ENCODE measurements around the gene ALLC. TPM values are rescaled to one million over a fixed set of nuclear protein-coding genes. Genes with fewer than 3 reads are reported as not detected.

ALLC gene
- total RNA-seq, 4 donors from 2014 or later = not detected

DNA sequence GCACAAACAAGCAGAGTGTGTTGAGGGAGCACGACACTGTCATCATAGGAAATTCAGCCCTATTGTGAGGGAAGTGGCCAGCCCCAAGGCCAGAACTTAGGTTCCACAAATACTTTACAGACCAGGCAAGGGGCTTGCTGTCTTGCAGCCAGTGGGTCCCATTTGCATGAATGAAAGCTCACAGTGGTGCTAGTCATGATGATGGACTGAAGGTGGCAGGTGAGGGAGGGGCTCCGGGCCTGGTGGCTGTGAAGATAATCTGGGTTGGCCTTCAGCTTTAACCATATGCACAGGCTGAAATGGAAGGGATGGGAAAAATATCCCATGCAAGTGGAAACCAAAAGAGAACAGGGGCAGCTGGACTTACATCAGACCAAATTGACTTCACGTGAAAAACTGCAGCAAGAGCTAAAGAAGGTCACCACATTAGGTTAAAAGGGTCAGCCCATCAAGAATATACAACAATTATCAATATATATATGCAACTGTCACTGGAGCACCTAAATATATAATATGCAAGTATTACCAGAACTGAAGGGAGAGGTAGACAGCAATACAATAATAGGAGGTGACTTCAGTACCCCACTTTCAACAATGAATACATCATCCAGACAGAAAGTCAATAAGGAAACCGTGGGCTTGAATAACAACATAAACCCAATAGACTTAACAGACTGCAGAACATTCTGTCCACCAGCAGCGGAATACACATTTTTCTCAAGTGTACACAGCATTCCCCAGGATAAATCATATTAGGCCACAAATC, 84.9 kb downstream of the ALLC start:
- H3K4me1 ChIP-seq = no peaks in the 10 kb centered on the region
- 79 to 80% methylated on average over 2 to 5 of the region's 5 CpGs for WGBS, 2 donors (ENCODE audit: low coverage in 1 of 2)
- H3K9me3 ChIP-seq = no peaks in the 10 kb centered on the region
- H3K27me3 ChIP-seq = no peaks in the 10 kb centered on the region
- DNase-seq = no peak
- in situ Hi-C loops (cut with MboI; ENCODE audit: low pct_ligation_motif_present in 1 of 4, low pct_unique_long_range_greater_than_20kb in 1 of 4, low sequenced_read_pairs in 3 of 4) = no loop called here
- H3K36me3 ChIP-seq = no peaks in the 10 kb centered on the region
- TF ChIP-seq EP300 (IDR thresholded peaks at IDR 0.05; ENCODE audit: low read depth) = no peak
- no peak for TF ChIP-seq POLR2A (IDR thresholded peaks at IDR 0.05)
- TF ChIP-seq CTCF (IDR thresholded peaks at IDR 0.05) = no peak
- TF ChIP-seq POLR2AphosphoS5 (IDR thresholded peaks at IDR 0.05) = no peak
- no peak overlapping the region for H3K4me3 ChIP-seq
- intact Hi-C loops (cut with DNase I; ENCODE audit: low total_unique reads) = no loop called here
- H3K27ac ChIP-seq = no peak overlapping the region

GRCh38 chr2:3743951-3744555, 86.1 kb downstream of the ALLC start:
- no peak for TF ChIP-seq POLR2AphosphoS5 (IDR thresholded peaks at IDR 0.05)
- no peak for TF ChIP-seq CTCF (IDR thresholded peaks at IDR 0.05)
- TF ChIP-seq EP300 (IDR thresholded peaks at IDR 0.05; ENCODE audit: low read depth) = no peak
- TF ChIP-seq POLR2A (IDR thresholded peaks at IDR 0.05) = no peak
- DNase-seq = no peak
- WGBS, 2 donors (ENCODE audit: low coverage in 1 of 2) = 89 to 94% methylated on average over 7 to 12 of the region's 12 CpGs
- H3K4me1 ChIP-seq = no peaks in the 10 kb centered on the region
- H3K9me3 ChIP-seq = no peaks in the 10 kb centered on the region
- no peaks in the 10 kb centered on the region for H3K27me3 ChIP-seq
- intact Hi-C loops (cut with DNase I; ENCODE audit: low total_unique reads) (no loop called here), in situ Hi-C loops (cut with MboI; ENCODE audit: low pct_ligation_motif_present in 1 of 4, low pct_unique_long_range_greater_than_20kb in 1 of 4, low sequenced_read_pairs in 3 of 4) (no loop called here)
- no peak overlapping the region for H3K4me3 ChIP-seq
- no peaks in the 10 kb centered on the region for H3K36me3 ChIP-seq
- no peak overlapping the region for H3K27ac ChIP-seq

DNA sequence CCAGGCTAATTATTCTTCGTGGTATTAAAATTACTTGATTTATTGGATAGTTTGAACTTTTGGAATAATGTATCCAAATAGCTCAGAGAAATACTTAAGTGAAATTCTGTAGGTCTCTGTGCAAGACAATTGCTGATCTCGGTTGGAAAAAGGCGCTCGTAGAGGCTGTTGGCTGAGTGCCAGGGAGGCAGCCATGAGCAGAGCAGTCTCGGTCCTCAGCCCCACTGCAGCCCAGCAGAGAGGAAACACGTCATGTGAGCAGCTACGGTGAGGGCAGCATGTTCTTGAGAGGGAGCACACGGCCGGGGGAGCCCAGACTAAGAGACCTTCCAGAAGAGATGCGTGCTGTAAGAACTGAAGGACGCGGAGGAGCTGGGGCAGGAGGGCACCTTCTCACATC, 87.9 kb downstream of the ALLC start:
- DNase-seq = no peak
- TF ChIP-seq POLR2AphosphoS5 (IDR thresholded peaks at IDR 0.05) (no peak), POLR2A (IDR thresholded peaks at IDR 0.05) (no peak), EP300 (IDR thresholded peaks at IDR 0.05; ENCODE audit: low read depth) (no peak), CTCF (IDR thresholded peaks at IDR 0.05) (no peak)
- Histone ChIP-seq H3K4me3 (no peak overlapping the region), H3K27ac (no peak overlapping the region), H3K27me3 (no peaks in the 10 kb centered on the region), H3K9me3 (no peaks in the 10 kb centered on the region), H3K36me3 (no peaks in the 10 kb centered on the region), H3K4me1 (no peaks in the 10 kb centered on the region)
- WGBS, 2 donors (ENCODE audit: low coverage in 1 of 2) = 68 to 73% methylated on average over 3 to 12 of the region's 12 CpGs
- in situ Hi-C loops (cut with MboI; ENCODE audit: low pct_ligation_motif_present in 1 of 4, low pct_unique_long_range_greater_than_20kb in 1 of 4, low sequenced_read_pairs in 3 of 4) = no loop called here
- intact Hi-C loops (cut with DNase I; ENCODE audit: low total_unique reads) = no loop called here

DNA sequence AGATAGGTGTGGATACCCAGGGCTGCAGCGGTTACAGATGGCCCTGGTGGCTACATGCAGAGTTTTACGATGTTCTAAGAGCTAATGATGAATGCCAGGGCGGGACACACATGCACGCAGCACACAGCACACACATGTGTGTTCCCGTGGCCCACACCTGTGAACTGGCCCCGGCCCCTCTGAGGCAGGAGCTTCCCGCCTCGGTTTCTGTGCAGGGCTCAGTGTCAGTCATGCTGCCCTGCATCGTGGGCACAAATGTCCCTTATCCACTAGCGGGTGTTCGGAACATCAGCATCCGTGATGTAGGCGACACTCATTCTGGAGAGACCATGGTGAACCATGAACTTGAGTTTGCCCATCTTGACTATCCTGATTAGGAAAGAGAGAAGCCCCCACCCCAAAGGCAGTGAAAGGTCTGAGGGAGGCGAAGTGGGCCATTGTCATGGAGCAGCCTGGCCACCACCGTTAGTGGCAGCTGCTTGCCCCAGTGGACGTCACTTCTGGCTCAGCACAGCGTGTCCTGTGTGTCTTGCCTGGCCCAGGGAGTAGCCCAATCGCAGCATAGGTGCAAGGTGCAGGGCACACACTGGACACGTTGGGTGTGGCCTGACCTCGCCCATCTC, 89.1 kb downstream of the ALLC start:
- WGBS, 2 donors (ENCODE audit: low coverage in 1 of 2) = 81% methylated on average over 20 of the region's 20 CpGs; no CpG with 5 or more reads in 1 of the 2 donors
- in situ Hi-C loops (cut with MboI; ENCODE audit: low pct_ligation_motif_present in 1 of 4, low pct_unique_long_range_greater_than_20kb in 1 of 4, low sequenced_read_pairs in 3 of 4) = no loop called here
- no peaks in the 10 kb centered on the region for H3K27me3 ChIP-seq
- H3K27ac ChIP-seq = no peak overlapping the region
- H3K36me3 ChIP-seq = no peaks in the 10 kb centered on the region
- no peaks in the 10 kb centered on the region for H3K9me3 ChIP-seq
- no peaks in the 10 kb centered on the region for H3K4me1 ChIP-seq
- TF ChIP-seq EP300 (IDR thresholded peaks at IDR 0.05; ENCODE audit: low read depth) = no peak
- TF ChIP-seq POLR2A (IDR thresholded peaks at IDR 0.05) = no peak
- no peak for TF ChIP-seq CTCF (IDR thresholded peaks at IDR 0.05)
- no peak for TF ChIP-seq POLR2AphosphoS5 (IDR thresholded peaks at IDR 0.05)
- intact Hi-C loops (cut with DNase I; ENCODE audit: low total_unique reads) = no loop called here
- H3K4me3 ChIP-seq = no peak overlapping the region
- no peak for DNase-seq

Measured in transverse colon (tissue), 4 donors.